GM23338 (cell line): ENCODE measurements around the gene ERN1. TPM values are rescaled to one million over a fixed set of nuclear protein-coding genes. Genes with fewer than 3 reads are reported as not detected.

ENCODE experiments used
- ATAC-seq: fragments of 200-7000 bp; cut with Tn5 transposase; 3 replicates; pipeline ENCODE4 v1.9.1; 2020
- DNase-seq: peaks from one replicate; pipeline ENCODE4 v3.0.0-alpha.2; 2015; ENCODE audit warnings: low spot score
- H2AFZ ChIP-seq: fragments of 200-600 bp; sonication (generic); 2 replicates; pipeline ENCODE4 v1.8.0; 2016; ENCODE audit warnings: antibody characterized with exemption, mild to moderate bottlenecking, moderate library complexity
- H3F3A ChIP-seq: fragments of 200-600 bp; sonication (generic); replicated peaks from 2 replicates; pipeline ENCODE4 v1.8.0; 2017; ENCODE audit warnings: antibody characterized with exemption, mixed run types, low read depth
- H3K27ac ChIP-seq: fragments of 200-600 bp; sonication (generic); 2 replicates; pipeline ENCODE4 v1.6.1; 2016; ENCODE audit warnings: low read depth
- H3K27me3 ChIP-seq: fragments of 200-600 bp; sonication (generic); 2 replicates; pipeline ENCODE4 v1.8.0; 2016; ENCODE audit warnings: mild to moderate bottlenecking, mixed run types, moderate library complexity; ENCODE audit not compliant: insufficient read depth
- H3K36me3 ChIP-seq: fragments of 200-600 bp; sonication (generic); 2 replicates; pipeline ENCODE4 v1.8.0; 2016; ENCODE audit warnings: mild to moderate bottlenecking; ENCODE audit not compliant: insufficient read depth
- H3K4me1 ChIP-seq: fragments of 200-600 bp; sonication (generic); 2 replicates; pipeline ENCODE4 v1.8.0; 2016; ENCODE audit warnings: mild to moderate bottlenecking, moderate library complexity; ENCODE audit not compliant: insufficient read depth
- H3K4me2 ChIP-seq: fragments of 200-600 bp; sonication (generic); 2 replicates; pipeline ENCODE4 v1.7.1; 2017; ENCODE audit warnings: mixed run types
- H3K4me3 ChIP-seq: fragments of 200-600 bp; sonication (generic); 2 replicates; pipeline ENCODE4 v1.6.1; 2016; ENCODE audit warnings: mixed run types
- H3K79me2 ChIP-seq: fragments of 200-600 bp; sonication (generic); replicated peaks from 2 replicates; pipeline ENCODE4 v1.8.0; 2017; ENCODE audit warnings: mild to moderate bottlenecking; ENCODE audit not compliant: insufficient read depth
- H3K9me2 ChIP-seq: fragments of 200-600 bp; sonication (generic); 2 replicates; pipeline ENCODE4 v1.8.0; 2017; ENCODE audit not compliant: insufficient read depth
- H4K20me1 ChIP-seq: fragments of 200-600 bp; sonication (generic); replicated peaks from 2 replicates; pipeline ENCODE4 v1.8.0; 2017; ENCODE audit warnings: mild to moderate bottlenecking; ENCODE audit not compliant: insufficient read depth
- H3K27ac Mint-ChIP-seq: 2 replicates; pipeline ENCODE4 v1.8.0; 2020; ENCODE audit warnings: inconsistent platforms, mild to moderate bottlenecking, moderate library complexity, mixed read lengths
- H3K27me3 Mint-ChIP-seq: 3 replicates; pipeline ENCODE4 v1.8.0; 2022; ENCODE audit warnings: low read depth, mild to moderate bottlenecking, moderate library complexity, mixed read lengths, inconsistent platforms; ENCODE audit not compliant: insufficient read depth, poor library complexity
- H3K36me3 Mint-ChIP-seq: 3 replicates; pipeline ENCODE4 v1.8.0; 2021; ENCODE audit warnings: low read depth, mild to moderate bottlenecking, inconsistent platforms, moderate library complexity, mixed read lengths
- H3K4me1 Mint-ChIP-seq: 3 replicates; pipeline ENCODE4 v1.8.0; 2020; ENCODE audit warnings: mild to moderate bottlenecking, inconsistent platforms, mixed read lengths
- H3K4me3 Mint-ChIP-seq: 3 replicates; pipeline ENCODE4 v1.8.0; 2021; ENCODE audit warnings: moderate library complexity, mild to moderate bottlenecking, inconsistent platforms, mixed read lengths
- H3K9me3 Mint-ChIP-seq: 3 replicates; pipeline ENCODE4 v1.8.0; 2020; ENCODE audit warnings: moderate library complexity, mild to moderate bottlenecking, inconsistent platforms, mixed read lengths
- CREB1 ChIP-seq: fragments of 250-450 bp; sonication (Bioruptor Pico); IDR thresholded peaks from 2 replicates; pipeline ENCODE4 v1.5.0; 2020; ENCODE audit warnings: low read depth, mild to moderate bottlenecking, moderate library complexity
- CTCF ChIP-seq, 2 experiments: fragments of 200-600 bp in 1 of 2; sonication (generic) in 1 of 2; conservative IDR thresholded peaks; 2 replicates each; pipeline versions ENCODE4 v1.5.1 to v1.6.1; 2016 to 2017; ENCODE audit warnings: antibody characterized with exemption in 2 of 2, low read depth in 2 of 2, mild to moderate bottlenecking in 2 of 2, moderate library complexity in 1 of 2
- EZH2 ChIP-seq: fragments of 200-600 bp; sonication (generic); IDR thresholded peaks from one replicate; pipeline ENCODE4 v1.8.0; 2017; ENCODE audit warnings: antibody characterized with exemption, mild to moderate bottlenecking, low read depth; ENCODE audit not compliant: unreplicated experiment
- JUNB ChIP-seq: IDR thresholded peaks from one replicate; pipeline ENCODE4 v1.6.1; 2016; ENCODE audit warnings: antibody characterized with exemption; ENCODE audit not compliant: unreplicated experiment
- NANOG ChIP-seq: IDR thresholded peaks from 2 replicates; pipeline ENCODE4 v1.6.1; 2016; ENCODE audit warnings: antibody characterized with exemption, borderline replicate concordance
- POLR2AphosphoS5 ChIP-seq: IDR thresholded peaks from 2 replicates; pipeline ENCODE4 v1.6.1; 2016; ENCODE audit warnings: antibody characterized with exemption, low read depth
- REST ChIP-seq: IDR thresholded peaks from one replicate; pipeline ENCODE4 v1.6.1; 2018; ENCODE audit warnings: antibody characterized with exemption; ENCODE audit not compliant: unreplicated experiment
- STAT1 ChIP-seq: IDR thresholded peaks from one replicate; pipeline ENCODE4 v1.6.1; 2016; ENCODE audit warnings: antibody characterized with exemption; ENCODE audit not compliant: unreplicated experiment
- polyA plus RNA-seq: library from polyadenylated mRNA; unstranded; fragments of >200 nt; fragmentation: Nextera tagmentation; extraction: Ambion mirVana; gene quantifications from 2 replicates; pipeline ENCODE4 v1.2.1, GENCODE V29; 2016
- total RNA-seq: library from RNA; depleted of rRNA; stranded (reverse); fragments of >200 nt; shearing (Covaris generic); gene quantifications from 2 replicates; pipeline ENCODE4 v1.2.3, GENCODE V29; 2014

ERN1 gene
- total and polyA plus RNA-seq, 2 experiments from 2014 or later, result 5.9 to 7.5 TPM

GRCh38 chr17:64166876-64167275 lies 36.9 kb upstream of the ERN1 start (continued):
- no peak for TF ChIP-seq REST

- Histone ChIP-seq H2AFZ (no peak overlapping the region), H3K4me3 (no peak overlapping the region), H3K79me2 (no peaks in the 10 kb centered on the region), H3F3A (no peaks in the 10 kb centered on the region), H4K20me1 (no peaks in the 10 kb centered on the region; the same call in 1 of the 2 replicates), H3K27me3 (no peaks in the 10 kb centered on the region), H3K36me3 (peaks cover 6% of the 10 kb centered on the region; the same call in 1 of the 2 replicates), H3K27ac (no peak overlapping the region), H3K4me2 (no peak overlapping the region), H3K9me2 (no peaks in the 10 kb centered on the region), H3K4me1 (no peaks in the 10 kb centered on the region)
- no peaks in the 10 kb centered on the region for H3K4me1 Mint-ChIP-seq
- no peak overlapping the region for H3K4me3 Mint-ChIP-seq
- no peaks in the 10 kb centered on the region for H3K27me3 Mint-ChIP-seq
- no peak for DNase-seq
- no peak for ATAC-seq
- H3K9me3 Mint-ChIP-seq, result no peaks in the 10 kb centered on the region
- H3K36me3 Mint-ChIP-seq, result no peaks in the 10 kb centered on the region
- H3K27ac Mint-ChIP-seq, result no peak overlapping the region
- TF ChIP-seq CREB1 (CRISPR knock-in tag) (no peak), STAT1 (no peak), EZH2 (no peak), NANOG (no peak), CTCF (conservative IDR thresholded peaks at IDR 0.05; ENCODE audit: low read depth in 2 of 2) (no peak)
These were observed 35.4 kb upstream of the ERN1 start for GRCh38 chr17:64165347-64165746.

- no peak overlapping the region for H3K4me3 Mint-ChIP-seq
- ATAC-seq (no peak), DNase-seq (no peak)
- TF ChIP-seq STAT1 (no peak), JUNB (no peak), POLR2AphosphoS5 (no peak)
These were observed 34.8 kb upstream of the ERN1 start for GRCh38 chr17:64164596-64165285.

More at GRCh38 chr17:64164596-64165285, 34.8 kb upstream of the ERN1 start:
- Histone ChIP-seq H4K20me1 (no peaks in the 10 kb centered on the region; the same call in 1 of the 2 replicates), H3F3A (no peaks in the 10 kb centered on the region), H3K4me2 (no peak overlapping the region), H3K36me3 (peaks cover 1% of the 10 kb centered on the region; the same call in 1 of the 2 replicates), H2AFZ (no peak overlapping the region), H3K4me3 (no peak overlapping the region), H3K27me3 (no peaks in the 10 kb centered on the region), H3K9me2 (no peaks in the 10 kb centered on the region), H3K79me2 (no peaks in the 10 kb centered on the region), H3K4me1 (no peaks in the 10 kb centered on the region), H3K27ac (no peak overlapping the region)
- Mint-ChIP-seq H3K36me3 (no peaks in the 10 kb centered on the region), H3K9me3 (no peaks in the 10 kb centered on the region), H3K4me1 (peaks cover 1% of the 10 kb centered on the region; the same call in 1 of the 3 replicates), H3K27ac (no peak overlapping the region), H3K27me3 (no peaks in the 10 kb centered on the region)
